Neural progenitor cell (in vitro differentiated cells): Measurements from ENCODE around the gene SP1.

Source experiments
- EZH2 ChIP-seq: fragments of 200-600 bp; sonication (generic); IDR thresholded peaks from 2 replicates; pipeline ENCODE4 v1.6.1; 2017; ENCODE audit warnings: antibody characterized with exemption, mild to moderate bottlenecking, moderate library complexity
- TF ChIP-seq, protein P1 (sequence below): fragments of 200-600 bp; sonication (generic); IDR thresholded peaks from 2 replicates; pipeline ENCODE4 v1.5.1; 2017; ENCODE audit warnings: antibody characterized with exemption, mild to moderate bottlenecking

GRCh38 chr12:53423597-53423996 lies 43.6 kb downstream of the SP1 start, which contains the start of gene AMHR2:
- TF ChIP-seq, protein P1, sequence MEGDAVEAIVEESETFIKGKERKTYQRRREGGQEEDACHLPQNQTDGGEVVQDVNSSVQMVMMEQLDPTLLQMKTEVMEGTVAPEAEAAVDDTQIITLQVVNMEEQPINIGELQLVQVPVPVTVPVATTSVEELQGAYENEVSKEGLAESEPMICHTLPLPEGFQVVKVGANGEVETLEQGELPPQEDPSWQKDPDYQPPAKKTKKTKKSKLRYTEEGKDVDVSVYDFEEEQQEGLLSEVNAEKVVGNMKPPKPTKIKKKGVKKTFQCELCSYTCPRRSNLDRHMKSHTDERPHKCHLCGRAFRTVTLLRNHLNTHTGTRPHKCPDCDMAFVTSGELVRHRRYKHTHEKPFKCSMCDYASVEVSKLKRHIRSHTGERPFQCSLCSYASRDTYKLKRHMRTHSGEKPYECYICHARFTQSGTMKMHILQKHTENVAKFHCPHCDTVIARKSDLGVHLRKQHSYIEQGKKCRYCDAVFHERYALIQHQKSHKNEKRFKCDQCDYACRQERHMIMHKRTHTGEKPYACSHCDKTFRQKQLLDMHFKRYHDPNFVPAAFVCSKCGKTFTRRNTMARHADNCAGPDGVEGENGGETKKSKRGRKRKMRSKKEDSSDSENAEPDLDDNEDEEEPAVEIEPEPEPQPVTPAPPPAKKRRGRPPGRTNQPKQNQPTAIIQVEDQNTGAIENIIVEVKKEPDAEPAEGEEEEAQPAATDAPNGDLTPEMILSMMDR: no peak
- no peak for TF ChIP-seq EZH2
